HCT116 (cell line): ENCODE measurements around the gene FRRS1L. TPM values are rescaled to one million over a fixed set of nuclear protein-coding genes. Genes with fewer than 3 reads are reported as not detected.

Experiments used
- ATAC-seq: fragments of 200-7000 bp; cut with Tn5 transposase; 2 replicates; pipeline ENCODE4 v1.9.1; 2020; ENCODE audit warnings: mild to moderate bottlenecking, moderate library complexity
- BruUV-seq: library from RNA; stranded (reverse); fragments of 400-500 nt; replicated peaks from 2 replicates; lab custom pipeline; 2021; lab: Mats Ljungman, UMichigan
- CTCF ChIA-PET: fragments of 300-600 bp; sonication (Branson Sonifier 250); formaldehyde crosslinking; loops from one replicate; lab custom pipeline; 2021; ENCODE audit warnings: antibody characterized with exemption; lab: Charles Lee
- POLR2A ChIA-PET: fragments of 300-600, 350-600 bp; sonication (Branson Sonifier 250); formaldehyde crosslinking; loops from one replicate; lab custom pipeline; 2021; ENCODE audit warnings: antibody characterized with exemption; lab: Charles Lee
- RAD21 ChIA-PET, 2 experiments: fragments of 300-600 bp; sonication (Branson Sonifier 250); formaldehyde crosslinking; loops; one replicate each; lab custom pipeline; 2023; ENCODE audit warnings: low total read pairs in 2 of 2; ENCODE audit not compliant: uncharacterized antibody in 2 of 2, unreplicated experiment in 2 of 2, low non-redundant PET in 1 of 2; lab: Charles Lee
- DNase-seq: peaks from one replicate; pipeline ENCODE4 v3.0.0-alpha.2; 2010; ENCODE audit warnings: low read depth, low spot score
- H2AFZ ChIP-seq: fragments of 200-600 bp; shearing (Covaris generic), sonication (generic); 2 replicates; pipeline ENCODE4 v1.6.1; 2017; ENCODE audit warnings: low read depth, mixed run types, mixed read lengths, antibody characterized with exemption, low read length; ENCODE audit not compliant: poor library complexity, severe bottlenecking
- H3K27ac ChIP-seq: 2 replicates; pipeline ENCODE4 v1.5.1; 2012; ENCODE audit warnings: low read depth, low read length
- H3K27me3 ChIP-seq: fragments of 200-600 bp; sonication (generic); 2 replicates; pipeline ENCODE4 v1.6.1; 2016; ENCODE audit warnings: mixed run types, low read length, mixed read lengths; ENCODE audit not compliant: insufficient read depth
- H3K36me3 ChIP-seq, 2 experiments: fragments of 200-500 bp in 1 of 2; fragments of 200-600 bp in 1 of 2; sonication (Bioruptor generic) in 1 of 2; sonication (generic) in 1 of 2; 2 replicates each; pipeline versions ENCODE4 v1.5.1 to v1.6.1; 2014 to 2016; ENCODE audit warnings: low read length in 2 of 2, inconsistent platforms in 1 of 2, mixed read lengths in 1 of 2, mixed run types in 1 of 2; ENCODE audit not compliant: insufficient read depth in 2 of 2, control insufficient read depth in 1 of 2
- H3K4me1 ChIP-seq, 2 experiments: fragments of 200-600 bp in 1 of 2; sonication (generic) in 1 of 2; 2 replicates each; pipeline versions ENCODE4 v1.5.1 to v1.6.1; 2012 to 2017; ENCODE audit warnings: low read length in 2 of 2, inconsistent platforms in 1 of 2, mild to moderate bottlenecking in 1 of 2, mixed read lengths in 1 of 2, mixed run types in 1 of 2, moderate library complexity in 1 of 2; ENCODE audit not compliant: insufficient read depth in 2 of 2, control insufficient read depth in 1 of 2
- H3K4me2 ChIP-seq: fragments of 200-600 bp; sonication (generic); 2 replicates; pipeline ENCODE4 v1.6.1; 2017; ENCODE audit warnings: mixed run types, low read length, mixed read lengths
- H3K4me3 ChIP-seq, 2 experiments: fragments of 200-600 bp in 1 of 2; sonication (generic) in 1 of 2; replicated peaks in 1 of 2; 2 replicates each; pipeline ENCODE4 v1.5.1; 2011 to 2016; ENCODE audit warnings: low read length in 2 of 2, control low read depth in 1 of 2, low read depth in 1 of 2, mild to moderate bottlenecking in 1 of 2, mixed read lengths in 1 of 2, mixed run types in 1 of 2
- H3K79me2 ChIP-seq: fragments of 200-600 bp; sonication (generic); 2 replicates; pipeline ENCODE4 v1.6.1; 2017; ENCODE audit warnings: mild to moderate bottlenecking, mixed run types, low read length, moderate library complexity, mixed read lengths; ENCODE audit not compliant: insufficient read depth
- H3K9ac ChIP-seq: fragments of 200-600 bp; sonication (generic); 2 replicates; pipeline ENCODE4 v1.6.1; 2016; ENCODE audit warnings: low read length, mixed read lengths
- H3K9me2 ChIP-seq: fragments of 200-600 bp; sonication (generic), shearing (Covaris generic); 2 replicates; pipeline ENCODE4 v1.6.1; 2017; ENCODE audit warnings: mixed run types, mild to moderate bottlenecking, moderate library complexity; ENCODE audit not compliant: insufficient read depth
- H3K9me3 ChIP-seq, 2 experiments: fragments of 200-500 bp in 1 of 2; fragments of 200-600 bp in 1 of 2; sonication (Bioruptor generic) in 1 of 2; sonication (generic) in 1 of 2; 2 replicates each; pipeline ENCODE4 v1.6.1; 2014 to 2017; ENCODE audit warnings: low read length in 2 of 2, mixed read lengths in 2 of 2, inconsistent platforms in 1 of 2, low read depth in 1 of 2, mild to moderate bottlenecking in 1 of 2, mixed run types in 1 of 2, moderate library complexity in 1 of 2; ENCODE audit not compliant: control insufficient read depth in 1 of 2, insufficient read depth in 1 of 2
- H4K20me1 ChIP-seq: fragments of 200-600 bp; sonication (generic), shearing (Covaris generic); 2 replicates; pipeline ENCODE4 v1.6.1; 2017; ENCODE audit warnings: mixed run types, mild to moderate bottlenecking, moderate library complexity; ENCODE audit not compliant: insufficient read depth
- ATF3 ChIP-seq: IDR thresholded peaks from 2 replicates; pipeline ENCODE4 v1.6.1; 2012
- CBX3 ChIP-seq: IDR thresholded peaks from 2 replicates; pipeline ENCODE4 v1.6.1; 2012; ENCODE audit warnings: low read depth
- CEBPB ChIP-seq: IDR thresholded peaks from 2 replicates; pipeline ENCODE4 v1.6.1; 2012; ENCODE audit warnings: low read depth
- CTCF ChIP-seq, 3 experiments: fragments of 200-600 bp in 1 of 3; sonication (generic) in 1 of 3; IDR thresholded peaks in 2 of 3; conservative IDR thresholded peaks in 1 of 3; 2 replicates each; pipeline ENCODE4 v1.5.1; 2012 to 2017; ENCODE audit warnings: low read depth in 2 of 3, low read length in 2 of 3, antibody characterized with exemption in 1 of 3, borderline replicate concordance in 1 of 3, control low read depth in 1 of 3, mild to moderate bottlenecking in 1 of 3, mixed read lengths in 1 of 3, mixed run types in 1 of 3, moderate library complexity in 1 of 3; ENCODE audit not compliant: insufficient read depth in 1 of 3
- EZH2phosphoT487 ChIP-seq: fragments of 200-600 bp; IDR thresholded peaks from 2 replicates; pipeline ENCODE4 v1.6.1; 2018; ENCODE audit warnings: antibody characterized with exemption, borderline replicate concordance
- FOSL1 ChIP-seq: IDR thresholded peaks from 2 replicates; pipeline ENCODE4 v1.6.1; 2012; ENCODE audit warnings: low read depth
- JUND ChIP-seq: IDR thresholded peaks from 2 replicates; pipeline ENCODE4 v1.6.1; 2012
- POLR2A ChIP-seq: IDR thresholded peaks from 2 replicates; pipeline ENCODE4 v1.7.0; 2011; ENCODE audit warnings: borderline replicate concordance; ENCODE audit not compliant: insufficient read depth, insufficient read length; ENCODE audit errors: extremely low read depth
- RAD21 ChIP-seq: IDR thresholded peaks from 2 replicates; pipeline ENCODE4 v1.6.1; 2012; ENCODE audit warnings: low read depth, mild to moderate bottlenecking
- SP1 ChIP-seq: IDR thresholded peaks from 2 replicates; pipeline ENCODE4 v1.6.1; 2012; ENCODE audit warnings: low read depth
- SRF ChIP-seq: IDR thresholded peaks from 2 replicates; pipeline ENCODE4 v1.6.1; 2012; ENCODE audit warnings: low read depth
- ZNF274 ChIP-seq: fragments of 200-500 bp; sonication (Bioruptor generic); IDR thresholded peaks from 2 replicates; pipeline ENCODE4 v1.6.1; 2014; ENCODE audit warnings: mild to moderate bottlenecking, low read depth, low read length, inconsistent platforms
- intact Hi-C: fragments of 100-400 bp; cut with micrococcal nuclease; formaldehyde crosslinking; loops from 2 replicates; pipeline ENCODE4 v1.10.0; 2022
- total RNA-seq: library from RNA; stranded (reverse); gene quantifications from one replicate; pipeline ENCODE4 v1.2.1, GENCODE V29; 2021; ENCODE audit not compliant: unreplicated experiment
- TF ChIP-seq, protein P1 (sequence below): IDR thresholded peaks from 2 replicates; pipeline ENCODE4 v1.6.1; 2012; ENCODE audit warnings: low read depth

FRRS1L gene
- total RNA-seq, 1 experiment from 2014 or later: not detected

DNA sequence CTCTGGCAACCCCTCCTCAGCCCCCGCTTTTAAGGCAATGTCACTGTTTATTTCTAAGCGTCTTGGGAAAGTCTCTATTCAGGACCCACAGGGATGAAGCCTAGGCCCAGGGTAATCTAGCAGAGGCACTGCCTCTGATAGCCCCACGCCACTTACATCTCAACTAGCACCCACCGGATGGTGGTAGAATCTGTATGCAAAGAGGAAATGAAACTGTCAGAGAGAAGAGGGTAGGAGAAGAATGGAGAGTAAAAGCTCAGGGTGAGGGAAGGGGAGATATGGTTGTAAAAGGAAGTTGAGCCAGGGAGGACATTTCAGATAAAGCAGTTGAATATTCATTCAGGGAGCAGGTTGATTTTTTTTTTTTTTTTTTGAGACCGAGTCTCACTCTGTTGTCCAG is 3.0 kb downstream of the FRRS1L start:
- ChIA-PET POLR2A (no interaction called here), CTCF (no interaction called here), RAD21 (no interaction called here)
- Histone ChIP-seq H3K27me3 (0 out of 2 replicates have a peak, but pooled peaks cover 3% of the 10 kb centered on the region), H3K4me1 (no peaks in the 10 kb centered on the region), H4K20me1 (no peaks in the 10 kb centered on the region), H3K27ac (no peak overlapping the region), H3K79me2 (no peaks in the 10 kb centered on the region), H3K36me3 (no peaks in the 10 kb centered on the region), H3K4me2 (no peak overlapping the region), H3K9me2 (no peaks in the 10 kb centered on the region), H3K4me3 (no peak overlapping the region), H3K9me3 (peaks cover 0 to 4% of the 10 kb centered on the region in 2 experiments; a peak in 1 of 4 replicates), H2AFZ (no peak overlapping the region), H3K9ac (no peak overlapping the region)
- BruUV-seq: no TSS peak
- TF ChIP-seq ZNF274: no peak
- TF ChIP-seq EZH2phosphoT487: no peak
- TF ChIP-seq CEBPB: no peak
- no peak for TF ChIP-seq RAD21
- no peak for TF ChIP-seq ATF3
- TF ChIP-seq CBX3: no peak
- TF ChIP-seq SP1: no peak
- TF ChIP-seq FOSL1: no peak
- no peak for TF ChIP-seq CTCF (IDR thresholded peaks at IDR 0.05 in 2 of 3, conservative IDR thresholded peaks at IDR 0.05 in 1 of 3; ENCODE audit: borderline replicate concordance in 1 of 3, insufficient read depth in 1 of 3, low read depth in 2 of 3, low read length in 2 of 3)
- TF ChIP-seq JUND: no peak
- TF ChIP-seq, protein P1, sequence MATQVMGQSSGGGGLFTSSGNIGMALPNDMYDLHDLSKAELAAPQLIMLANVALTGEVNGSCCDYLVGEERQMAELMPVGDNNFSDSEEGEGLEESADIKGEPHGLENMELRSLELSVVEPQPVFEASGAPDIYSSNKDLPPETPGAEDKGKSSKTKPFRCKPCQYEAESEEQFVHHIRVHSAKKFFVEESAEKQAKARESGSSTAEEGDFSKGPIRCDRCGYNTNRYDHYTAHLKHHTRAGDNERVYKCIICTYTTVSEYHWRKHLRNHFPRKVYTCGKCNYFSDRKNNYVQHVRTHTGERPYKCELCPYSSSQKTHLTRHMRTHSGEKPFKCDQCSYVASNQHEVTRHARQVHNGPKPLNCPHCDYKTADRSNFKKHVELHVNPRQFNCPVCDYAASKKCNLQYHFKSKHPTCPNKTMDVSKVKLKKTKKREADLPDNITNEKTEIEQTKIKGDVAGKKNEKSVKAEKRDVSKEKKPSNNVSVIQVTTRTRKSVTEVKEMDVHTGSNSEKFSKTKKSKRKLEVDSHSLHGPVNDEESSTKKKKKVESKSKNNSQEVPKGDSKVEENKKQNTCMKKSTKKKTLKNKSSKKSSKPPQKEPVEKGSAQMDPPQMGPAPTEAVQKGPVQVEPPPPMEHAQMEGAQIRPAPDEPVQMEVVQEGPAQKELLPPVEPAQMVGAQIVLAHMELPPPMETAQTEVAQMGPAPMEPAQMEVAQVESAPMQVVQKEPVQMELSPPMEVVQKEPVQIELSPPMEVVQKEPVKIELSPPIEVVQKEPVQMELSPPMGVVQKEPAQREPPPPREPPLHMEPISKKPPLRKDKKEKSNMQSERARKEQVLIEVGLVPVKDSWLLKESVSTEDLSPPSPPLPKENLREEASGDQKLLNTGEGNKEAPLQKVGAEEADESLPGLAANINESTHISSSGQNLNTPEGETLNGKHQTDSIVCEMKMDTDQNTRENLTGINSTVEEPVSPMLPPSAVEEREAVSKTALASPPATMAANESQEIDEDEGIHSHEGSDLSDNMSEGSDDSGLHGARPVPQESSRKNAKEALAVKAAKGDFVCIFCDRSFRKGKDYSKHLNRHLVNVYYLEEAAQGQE: no peak
- TF ChIP-seq POLR2A: no peak
- no peak for TF ChIP-seq SRF
- ATAC-seq (no peak), DNase-seq (no peak)
- intact Hi-C loops: no loop called here
